ENCODE data around the gene TMEFF2. TPM values are rescaled to one million over a fixed set of nuclear protein-coding genes. Genes with fewer than 3 reads are reported as not detected.
A peak's percentile ranks its signal among the peaks of the same experiment; 100 is the strongest.

The TMEFF2 gene
- total RNA-seq, 2 experiments from 2014 or later, result not detected

GRCh38 chr2:192165842-192166241, 28.9 kb downstream of the TMEFF2 start:
- intact Hi-C loops (cut with micrococcal nuclease; ENCODE audit: unreplicated experiment), result no loop called here
- BruUV-seq (replicated peaks), result no TSS peak
- no peak for TF ChIP-seq CTCF (conservative IDR thresholded peaks at IDR 0.05; ENCODE audit: low read length)
- TF ChIP-seq EZH2phosphoT487 (IDR thresholded peaks at IDR 0.05; ENCODE audit: borderline replicate concordance, low read depth, low read length), result no peak

GRCh38 chr2:192162392-192163042, 32.2 kb downstream of the TMEFF2 start:
- Histone ChIP-seq H3K9me3 (ENCODE audit: low read length) (no peaks in the 10 kb centered on the region), H3K9me2 (ENCODE audit: insufficient read depth, low read length) (no peaks in the 10 kb centered on the region), H3K4me3 (ENCODE audit: low read depth, low read length, poor library complexity, severe bottlenecking) (no peak overlapping the region), H3K4me1 (ENCODE audit: insufficient read depth, low read length, poor library complexity, severe bottlenecking) (no peaks in the 10 kb centered on the region), H3K79me2 (ENCODE audit: insufficient read depth, low read depth, low read length) (no peaks in the 10 kb centered on the region), H3K4me2 (ENCODE audit: low read length) (no peak overlapping the region), H2AFZ (ENCODE audit: low read length) (peak overlapping the region; percentile 22; the same call in 1 of the 2 replicates), H3K27ac (ENCODE audit: low read depth, low read length, poor library complexity, severe bottlenecking) (no peak overlapping the region), H3K36me3 (ENCODE audit: insufficient read depth, low read length) (no peaks in the 10 kb centered on the region), H4K20me1 (ENCODE audit: insufficient read depth, low read length) (no peaks in the 10 kb centered on the region)
- CTCF ChIA-PET (ENCODE audit: unreplicated experiment), result interaction anchor here (0.5 to 1.1 kb wide), 3 partner anchors 170 to 607 kb away, joined by 3 read pairs; no protein-coding TSS in a partner anchor
- POLR2A ChIA-PET, result interaction anchor here (0.6 to 1.4 kb wide), 5 partner anchors 10 to 456 kb away, joined by 3 to 6 read pairs (median 3); no protein-coding TSS in a partner anchor
- TF ChIP-seq EZH2phosphoT487 (IDR thresholded peaks at IDR 0.05; ENCODE audit: borderline replicate concordance, low read depth, low read length), result no peak
- TF ChIP-seq CTCF (conservative IDR thresholded peaks at IDR 0.05; ENCODE audit: low read length), result peak; percentile 100
- BruUV-seq (replicated peaks), result no TSS peak
- intact Hi-C loops (cut with micrococcal nuclease; ENCODE audit: unreplicated experiment), result loop anchor here (1.0 to 2.0 kb wide), 2 partner anchors 350 to 607 kb away; no protein-coding TSS in a partner anchor
- DNase-seq (ENCODE audit: low spot score), result peak; percentile 65

More at GRCh38 chr2:192165842-192166241, 28.9 kb downstream of the TMEFF2 start:
- no peak for DNase-seq (ENCODE audit: low spot score)
- no peaks in the 10 kb centered on the region for H3K9me2 ChIP-seq (ENCODE audit: insufficient read depth, low read length)
- H3K9me3 ChIP-seq (ENCODE audit: low read length), result no peaks in the 10 kb centered on the region
- H3K4me3 ChIP-seq (ENCODE audit: low read depth, low read length, poor library complexity, severe bottlenecking), result no peak overlapping the region
- ChIA-PET CTCF (ENCODE audit: unreplicated experiment) (no interaction called here), POLR2A (no interaction called here)
- H3K4me1 ChIP-seq (ENCODE audit: insufficient read depth, low read length, poor library complexity, severe bottlenecking), result no peaks in the 10 kb centered on the region
- H3K79me2 ChIP-seq (ENCODE audit: insufficient read depth, low read depth, low read length), result no peaks in the 10 kb centered on the region
- no peak overlapping the region for H3K27ac ChIP-seq (ENCODE audit: low read depth, low read length, poor library complexity, severe bottlenecking)
- no peak overlapping the region for H2AFZ ChIP-seq (ENCODE audit: low read length)
- H3K4me2 ChIP-seq (ENCODE audit: low read length), result no peak overlapping the region
- H3K36me3 ChIP-seq (ENCODE audit: insufficient read depth, low read length), result no peaks in the 10 kb centered on the region
- H4K20me1 ChIP-seq (ENCODE audit: insufficient read depth, low read length), result no peaks in the 10 kb centered on the region
